ENCODE measurements around the gene ELOVL2. TPM values are rescaled to one million over a fixed set of nuclear protein-coding genes. Genes with fewer than 3 reads are reported as not detected.

The ELOVL2 gene
- polyA plus RNA-seq, 2 donors = 0.04 to 0.08 TPM

DNA sequence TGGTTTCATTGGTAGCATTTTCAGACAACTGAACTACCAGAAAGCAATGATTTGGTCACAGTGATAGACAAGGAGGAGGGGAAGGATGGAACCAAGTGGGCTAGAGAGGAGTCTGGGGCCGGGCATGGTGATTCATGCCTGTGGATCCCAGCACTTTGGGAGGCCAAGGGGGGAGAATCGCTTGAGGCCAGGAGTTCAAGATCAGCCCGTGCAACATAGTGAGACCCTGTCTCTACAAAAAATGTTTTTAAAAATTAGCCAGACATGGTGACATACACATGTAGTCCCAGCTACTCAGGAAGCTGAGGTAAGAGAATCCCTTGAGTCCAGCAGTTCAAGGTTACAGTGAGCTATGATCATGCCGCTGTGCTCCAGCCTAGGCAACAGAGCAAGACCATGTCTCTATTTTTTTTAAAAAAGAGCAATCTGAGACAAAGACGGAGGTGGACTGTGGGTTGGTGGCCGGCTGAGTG lies 86.7 kb downstream of the ELOVL2 start:
- no peaks in the 10 kb centered on the region for H3K4me1 ChIP-seq (ENCODE audit: control insufficient read depth in 2 of 2, insufficient read depth in 2 of 2, low read length in 1 of 2)
- peaks cover 0 to 3% of the 10 kb centered on the region in 2 donors for H3K27me3 ChIP-seq (ENCODE audit: control insufficient read depth in 1 of 2, insufficient read depth in 2 of 2, low read length in 2 of 2)
- H3K27ac ChIP-seq (ENCODE audit: low read depth in 2 of 2, low read length in 1 of 2) = no peak overlapping the region
- H3K9me3 ChIP-seq (ENCODE audit: control insufficient read depth in 2 of 2, insufficient read depth in 1 of 2, low read depth in 1 of 2, low read length in 1 of 2) = peaks cover 0 to 2% of the 10 kb centered on the region in 2 donors
- 84 to 94% methylated on average over 6 of the region's 6 CpGs for WGBS, 2 donors
- no peaks in the 10 kb centered on the region for H3K36me3 ChIP-seq (ENCODE audit: control insufficient read depth in 2 of 2, insufficient read depth in 2 of 2, low read length in 1 of 2)
- H3K4me3 ChIP-seq (ENCODE audit: low read depth in 1 of 2, low read length in 2 of 2) = no peak overlapping the region

DNA sequence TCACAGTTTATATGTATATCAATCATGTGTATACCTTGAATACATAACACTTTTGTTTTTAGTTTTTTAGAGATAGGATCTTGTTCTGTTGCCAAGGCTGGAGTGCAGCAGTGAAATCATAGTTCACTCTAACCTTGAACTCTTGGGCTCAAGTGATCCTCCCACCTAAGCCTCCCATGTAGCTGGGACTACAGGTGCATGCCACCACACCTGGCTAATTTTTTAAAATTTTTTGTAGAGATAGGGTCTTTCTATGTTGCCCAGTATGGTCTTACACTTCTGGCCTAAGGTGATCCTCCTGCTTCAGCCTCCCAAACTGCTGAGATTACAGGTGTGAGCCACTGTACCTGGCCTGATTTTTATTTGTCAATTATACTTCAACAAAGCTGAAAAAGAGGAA lies 87.3 kb downstream of the ELOVL2 start:
- Histone ChIP-seq H3K36me3 (ENCODE audit: control insufficient read depth in 2 of 2, insufficient read depth in 2 of 2, low read length in 1 of 2) (no peaks in the 10 kb centered on the region), H3K4me1 (ENCODE audit: control insufficient read depth in 2 of 2, insufficient read depth in 2 of 2, low read length in 1 of 2) (no peaks in the 10 kb centered on the region), H3K4me3 (ENCODE audit: low read depth in 1 of 2, low read length in 2 of 2) (no peak overlapping the region), H3K9me3 (ENCODE audit: control insufficient read depth in 2 of 2, insufficient read depth in 1 of 2, low read depth in 1 of 2, low read length in 1 of 2) (peaks cover 0 to 2% of the 10 kb centered on the region in 2 donors), H3K27me3 (ENCODE audit: control insufficient read depth in 1 of 2, insufficient read depth in 2 of 2, low read length in 2 of 2) (peaks cover 0 to 3% of the 10 kb centered on the region in 2 donors), H3K27ac (ENCODE audit: low read depth in 2 of 2, low read length in 1 of 2) (no peak overlapping the region)

DNA sequence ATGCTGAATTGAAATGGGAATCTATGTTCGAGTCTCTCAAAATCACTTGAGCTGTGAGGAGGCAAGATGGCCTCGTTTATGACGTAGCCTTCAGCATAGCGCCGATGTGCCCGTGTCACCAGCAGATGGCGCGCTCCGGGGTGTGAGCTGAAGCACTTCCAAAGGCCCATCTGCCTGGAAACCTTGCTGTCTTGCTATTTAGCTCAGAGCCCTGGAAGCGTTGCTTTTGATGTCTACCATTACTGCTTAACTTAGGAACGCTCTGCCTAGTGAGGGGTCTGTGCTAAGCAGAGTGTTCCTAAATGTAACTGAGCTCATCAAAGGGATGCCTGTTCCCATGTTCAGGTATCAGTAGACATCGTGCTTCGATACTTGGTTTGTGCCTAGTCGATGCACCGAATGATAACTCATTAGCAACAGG lies 89.5 kb downstream of the ELOVL2 start:
- peaks cover 0 to 2% of the 10 kb centered on the region in 2 donors for H3K9me3 ChIP-seq (ENCODE audit: control insufficient read depth in 2 of 2, insufficient read depth in 1 of 2, low read depth in 1 of 2, low read length in 1 of 2)
- no peaks in the 10 kb centered on the region for H3K4me1 ChIP-seq (ENCODE audit: control insufficient read depth in 2 of 2, insufficient read depth in 2 of 2, low read length in 1 of 2)
- no peak overlapping the region for H3K27ac ChIP-seq (ENCODE audit: low read depth in 2 of 2, low read length in 1 of 2)
- WGBS, 2 donors = 36 to 38% methylated on average over 15 of the region's 15 CpGs
- no peaks in the 10 kb centered on the region for H3K27me3 ChIP-seq (ENCODE audit: control insufficient read depth in 1 of 2, insufficient read depth in 2 of 2, low read length in 2 of 2)
- no peaks in the 10 kb centered on the region for H3K36me3 ChIP-seq (ENCODE audit: control insufficient read depth in 2 of 2, insufficient read depth in 2 of 2, low read length in 1 of 2)
- H3K4me3 ChIP-seq (ENCODE audit: low read depth in 1 of 2, low read length in 2 of 2) = no peak overlapping the region

DNA sequence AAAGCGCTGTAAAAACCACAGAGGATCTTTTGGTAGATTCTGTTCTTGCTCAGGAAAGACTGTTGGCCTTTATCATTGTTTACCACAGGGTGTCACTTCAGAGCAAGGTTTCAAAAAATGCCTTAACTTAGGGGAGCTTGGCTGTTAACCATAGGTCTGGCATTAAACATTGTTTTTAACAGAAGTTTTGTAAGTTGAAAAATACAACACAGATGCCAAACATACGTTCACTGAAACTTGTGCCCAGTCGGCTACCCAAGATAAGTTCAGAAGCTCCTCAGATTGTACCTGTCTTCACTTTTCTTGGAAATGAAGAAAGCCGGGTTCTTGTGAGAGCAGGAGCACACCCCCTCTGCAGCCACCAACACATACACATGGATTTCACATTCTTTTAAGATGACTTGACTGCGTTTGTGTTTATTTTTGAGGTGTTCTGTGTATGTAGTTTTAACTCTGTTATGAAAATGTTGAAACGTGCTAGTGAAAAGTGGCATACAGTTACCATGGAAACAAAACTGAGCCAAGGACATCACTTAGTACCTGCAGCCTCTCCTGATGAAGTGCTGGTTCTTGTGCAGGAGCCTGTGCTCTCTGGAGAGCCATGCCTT lies 92.3 kb downstream of the ELOVL2 start:
- WGBS, 2 donors = 30 to 39% methylated on average over 6 of the region's 6 CpGs
- Histone ChIP-seq H3K4me1 (ENCODE audit: control insufficient read depth in 2 of 2, insufficient read depth in 2 of 2, low read length in 1 of 2) (no peaks in the 10 kb centered on the region), H3K27ac (ENCODE audit: low read depth in 2 of 2, low read length in 1 of 2) (no peak overlapping the region), H3K4me3 (ENCODE audit: low read depth in 1 of 2, low read length in 2 of 2) (no peak overlapping the region), H3K36me3 (ENCODE audit: control insufficient read depth in 2 of 2, insufficient read depth in 2 of 2, low read length in 1 of 2) (no peaks in the 10 kb centered on the region), H3K27me3 (ENCODE audit: control insufficient read depth in 1 of 2, insufficient read depth in 2 of 2, low read length in 2 of 2) (no peaks in the 10 kb centered on the region), H3K9me3 (ENCODE audit: control insufficient read depth in 2 of 2, insufficient read depth in 1 of 2, low read depth in 1 of 2, low read length in 1 of 2) (no peaks in the 10 kb centered on the region)

DNA sequence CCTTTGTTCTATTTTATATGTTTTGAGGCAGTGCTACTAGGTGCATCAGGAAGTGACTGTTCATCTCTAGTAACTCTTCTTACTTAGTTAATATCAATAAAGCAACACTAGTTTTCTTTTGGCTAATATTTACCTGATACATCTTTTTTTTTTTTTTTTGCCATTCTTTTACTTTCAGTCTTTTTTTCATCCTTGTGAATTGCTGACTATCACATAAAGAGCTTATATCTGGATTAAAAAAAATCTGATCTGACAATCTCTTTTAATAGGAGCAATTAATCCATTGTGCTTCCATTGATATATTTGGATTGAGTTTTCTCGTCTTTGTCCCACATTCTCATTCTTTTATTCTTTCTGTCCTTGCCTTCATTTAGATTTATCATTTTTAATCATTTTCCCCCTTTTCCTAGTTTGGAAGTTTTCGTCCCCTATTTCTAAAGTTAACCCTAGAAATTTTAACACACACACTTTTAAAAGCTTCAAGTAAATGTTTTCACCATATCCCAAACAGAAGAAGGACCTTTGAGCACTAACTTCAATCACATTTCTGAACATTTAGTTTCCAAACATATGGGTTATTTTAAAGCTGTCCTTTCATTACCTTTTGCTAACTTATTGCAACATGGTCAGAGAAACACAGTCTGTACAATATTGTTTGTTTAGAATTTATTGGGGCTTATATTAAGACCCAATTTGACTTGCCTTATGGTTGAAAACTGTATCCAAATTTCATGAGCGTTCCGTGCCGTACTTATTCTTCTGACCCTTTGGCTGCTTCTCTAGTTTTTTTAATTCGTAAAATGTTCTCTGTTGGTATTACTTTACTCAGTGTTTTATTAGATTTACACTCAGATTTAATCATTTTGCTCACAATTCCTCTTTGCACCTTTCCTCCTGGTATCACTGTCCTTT lies 94.3 kb downstream of the ELOVL2 start:
- no peaks in the 10 kb centered on the region for H3K4me1 ChIP-seq (ENCODE audit: control insufficient read depth in 2 of 2, insufficient read depth in 2 of 2, low read length in 1 of 2)
- no peaks in the 10 kb centered on the region for H3K9me3 ChIP-seq (ENCODE audit: control insufficient read depth in 2 of 2, insufficient read depth in 1 of 2, low read depth in 1 of 2, low read length in 1 of 2)
- H3K27me3 ChIP-seq (ENCODE audit: control insufficient read depth in 1 of 2, insufficient read depth in 2 of 2, low read length in 2 of 2) = no peaks in the 10 kb centered on the region
- WGBS, 2 donors = 74 to 85% methylated on average over 6 of the region's 6 CpGs
- no peak overlapping the region for H3K27ac ChIP-seq (ENCODE audit: low read depth in 2 of 2, low read length in 1 of 2)
- no peak overlapping the region for H3K4me3 ChIP-seq (ENCODE audit: low read depth in 1 of 2, low read length in 2 of 2)
- H3K36me3 ChIP-seq (ENCODE audit: control insufficient read depth in 2 of 2, insufficient read depth in 2 of 2, low read length in 1 of 2) = no peaks in the 10 kb centered on the region

DNA sequence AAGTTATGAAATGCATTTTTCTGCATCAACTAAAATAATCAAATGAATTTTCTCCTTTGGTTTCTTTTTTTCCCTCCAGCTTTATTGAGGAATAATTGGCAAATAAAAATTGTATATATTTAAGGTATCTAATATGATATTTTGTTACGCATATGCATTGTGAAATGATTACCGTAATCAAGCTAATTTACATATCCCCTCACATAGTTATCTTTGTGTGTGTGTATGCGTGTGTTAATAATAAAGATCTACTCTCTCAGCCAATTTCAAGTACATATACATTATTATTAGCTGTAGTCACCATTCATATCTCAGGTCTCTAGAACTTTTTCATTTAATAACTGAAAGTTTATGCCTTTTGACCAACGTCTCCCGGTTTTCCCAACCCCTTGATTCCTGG lies 96.1 kb downstream of the ELOVL2 start:
- Histone ChIP-seq H3K4me1 (ENCODE audit: control insufficient read depth in 2 of 2, insufficient read depth in 2 of 2, low read length in 1 of 2) (no peaks in the 10 kb centered on the region), H3K4me3 (ENCODE audit: low read depth in 1 of 2, low read length in 2 of 2) (no peak overlapping the region), H3K27me3 (ENCODE audit: control insufficient read depth in 1 of 2, insufficient read depth in 2 of 2, low read length in 2 of 2) (no peaks in the 10 kb centered on the region), H3K27ac (ENCODE audit: low read depth in 2 of 2, low read length in 1 of 2) (no peak overlapping the region), H3K36me3 (ENCODE audit: control insufficient read depth in 2 of 2, insufficient read depth in 2 of 2, low read length in 1 of 2) (no peaks in the 10 kb centered on the region), H3K9me3 (ENCODE audit: control insufficient read depth in 2 of 2, insufficient read depth in 1 of 2, low read depth in 1 of 2, low read length in 1 of 2) (no peaks in the 10 kb centered on the region)
- 86 to 98% methylated on average over 5 of the region's 5 CpGs for WGBS, 2 donors

DNA sequence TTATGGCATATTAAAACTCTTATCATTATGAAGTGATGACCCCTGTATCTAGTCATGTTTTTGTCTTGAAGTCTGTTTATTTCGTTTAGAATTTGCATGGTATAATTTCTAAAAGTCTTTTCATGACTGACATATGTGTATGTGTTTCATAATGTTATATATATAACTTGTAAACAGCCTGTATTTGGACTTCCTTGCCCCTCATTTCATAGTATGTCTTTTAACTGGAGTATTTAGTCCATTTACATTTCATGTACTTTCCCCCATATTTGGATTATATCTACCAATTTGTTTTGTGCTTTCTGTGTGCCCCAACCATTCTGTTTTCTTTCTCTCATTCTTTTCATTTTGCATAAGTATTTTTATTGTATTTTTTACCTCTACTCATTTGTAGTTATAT lies 98.3 kb downstream of the ELOVL2 start:
- Histone ChIP-seq H3K4me1 (ENCODE audit: control insufficient read depth in 2 of 2, insufficient read depth in 2 of 2, low read length in 1 of 2) (no peaks in the 10 kb centered on the region), H3K9me3 (ENCODE audit: control insufficient read depth in 2 of 2, insufficient read depth in 1 of 2, low read depth in 1 of 2, low read length in 1 of 2) (no peaks in the 10 kb centered on the region), H3K27me3 (ENCODE audit: control insufficient read depth in 1 of 2, insufficient read depth in 2 of 2, low read length in 2 of 2) (no peaks in the 10 kb centered on the region), H3K36me3 (ENCODE audit: control insufficient read depth in 2 of 2, insufficient read depth in 2 of 2, low read length in 1 of 2) (no peaks in the 10 kb centered on the region), H3K4me3 (ENCODE audit: low read depth in 1 of 2, low read length in 2 of 2) (no peak overlapping the region), H3K27ac (ENCODE audit: low read depth in 2 of 2, low read length in 1 of 2) (no peak overlapping the region)
- WGBS, 2 donors = 69 to 87% methylated on average over 1 of the region's 1 CpG

DNA sequence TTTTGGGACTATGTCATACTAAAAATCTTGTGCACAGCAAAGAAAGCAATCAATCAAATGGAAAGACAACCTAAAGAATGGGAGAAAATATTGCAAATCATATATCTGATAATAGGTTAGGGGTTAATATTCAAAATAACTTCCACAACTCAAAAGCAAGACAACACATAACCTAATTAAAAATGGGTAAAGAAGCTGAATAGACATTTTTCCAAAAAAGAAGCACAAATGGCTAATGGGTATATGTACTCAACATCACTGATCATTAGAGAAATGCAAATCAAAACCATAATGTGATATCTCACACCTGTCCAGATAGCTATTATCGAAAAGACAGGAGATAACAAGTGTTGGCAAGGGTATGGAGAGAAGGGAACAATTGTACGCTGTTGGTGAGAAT lies 104.3 kb downstream of the ELOVL2 start:
- Histone ChIP-seq H3K9me3 (ENCODE audit: control insufficient read depth in 2 of 2, insufficient read depth in 1 of 2, low read depth in 1 of 2, low read length in 1 of 2) (no peaks in the 10 kb centered on the region), H3K27me3 (ENCODE audit: control insufficient read depth in 1 of 2, insufficient read depth in 2 of 2, low read length in 2 of 2) (no peaks in the 10 kb centered on the region), H3K27ac (ENCODE audit: low read depth in 2 of 2, low read length in 1 of 2) (no peak overlapping the region), H3K4me3 (ENCODE audit: low read depth in 1 of 2, low read length in 2 of 2) (no peak overlapping the region), H3K36me3 (ENCODE audit: control insufficient read depth in 2 of 2, insufficient read depth in 2 of 2, low read length in 1 of 2) (no peaks in the 10 kb centered on the region), H3K4me1 (ENCODE audit: control insufficient read depth in 2 of 2, insufficient read depth in 2 of 2, low read length in 1 of 2) (no peaks in the 10 kb centered on the region)
- WGBS, 2 donors = 93% methylated on average over 2 of the region's 2 CpGs

DNA sequence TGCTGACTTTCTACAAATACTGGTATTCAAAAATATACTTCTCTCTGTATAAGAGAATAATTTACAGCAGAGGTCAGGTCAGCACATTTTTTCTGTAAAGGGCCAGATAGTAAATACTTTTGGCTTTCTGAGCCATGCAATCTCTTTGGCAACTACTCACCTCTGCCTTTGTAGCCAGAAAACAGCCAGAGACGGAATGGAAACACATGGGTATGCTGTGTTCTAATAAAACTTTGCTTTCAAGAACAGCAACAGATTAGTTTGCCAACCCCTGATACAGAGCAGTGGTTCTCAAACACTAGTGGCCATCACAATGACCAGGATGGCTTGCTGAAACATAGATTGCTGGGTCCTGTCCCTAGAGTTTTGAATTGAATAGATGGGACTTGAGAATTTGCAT lies 111.0 kb downstream of the ELOVL2 start:
- Histone ChIP-seq H3K4me3 (ENCODE audit: low read depth in 1 of 2, low read length in 2 of 2) (no peak overlapping the region), H3K36me3 (ENCODE audit: control insufficient read depth in 2 of 2, insufficient read depth in 2 of 2, low read length in 1 of 2) (no peaks in the 10 kb centered on the region), H3K27ac (ENCODE audit: low read depth in 2 of 2, low read length in 1 of 2) (no peak overlapping the region), H3K27me3 (ENCODE audit: control insufficient read depth in 1 of 2, insufficient read depth in 2 of 2, low read length in 2 of 2) (no peaks in the 10 kb centered on the region), H3K9me3 (ENCODE audit: control insufficient read depth in 2 of 2, insufficient read depth in 1 of 2, low read depth in 1 of 2, low read length in 1 of 2) (no peaks in the 10 kb centered on the region), H3K4me1 (ENCODE audit: control insufficient read depth in 2 of 2, insufficient read depth in 2 of 2, low read length in 1 of 2) (no peaks in the 10 kb centered on the region)
- 72 to 79% methylated on average over 1 of the region's 1 CpG for WGBS, 2 donors
